Measurements from ENCODE around the gene SCAP. TPM values are rescaled to one million over a fixed set of nuclear protein-coding genes. Genes with fewer than 3 reads are reported as not detected.

Gene SCAP
- polyA plus RNA-seq, 1 of the 3 experiments (the other 2 are of a cell fraction) = 28.0 TPM

- WGBS (ENCODE audit: low lambda C conversion rate) = no CpG with 5 or more reads among the region's 5 CpGs
- Histone ChIP-seq H2AFZ (ENCODE audit: low read depth) (no peak overlapping the region), H3K9ac (no peak overlapping the region), H3K27ac (ENCODE audit: low read depth in 2 of 2, low read length in 1 of 2) (no peak overlapping the region; a peak in 1 of 4 replicates), H3K79me2 (ENCODE audit: insufficient read depth) (no peaks in the 10 kb centered on the region), H3K4me1 (ENCODE audit: control insufficient read depth in 1 of 2, insufficient read depth in 2 of 2, low read depth in 1 of 2, low read length in 1 of 2) (peaks cover 0 to 24% of the 10 kb centered on the region in 2 experiments; a peak in 1 of 4 replicates), H3K27me3 (ENCODE audit: insufficient read depth) (no peaks in the 10 kb centered on the region), H3K9me2 (no peaks in the 10 kb centered on the region), H3F3A (replicated peaks; ENCODE audit: insufficient read depth) (peaks cover 14% of the 10 kb centered on the region), H4K20me1 (ENCODE audit: insufficient read depth) (no peaks in the 10 kb centered on the region), H3K4me3 (ENCODE audit: low read depth in 2 of 2, low read length in 1 of 2) (no peak overlapping the region), H3K9me3 (no peaks in the 10 kb centered on the region), H3K4me2 (no peak overlapping the region), H3K36me3 (replicated peaks in 1 of 2; ENCODE audit: control insufficient read depth in 1 of 2, insufficient read depth in 2 of 2, low read length in 1 of 2) (peaks cover 3 to 55% of the 10 kb centered on the region in 2 experiments)
- no peak for TF ChIP-seq USF2 (IDR thresholded peaks at IDR 0.05; ENCODE audit: borderline replicate concordance, low read depth, low read length)
- DNase-seq = peak; percentile 28
- ChIA-PET CTCF (interaction anchor here (0.8 to 4.9 kb wide), 15 partner anchors 11 to 77 kb away, joined by 3 to 64 read pairs (median 7); partner anchors contain the start of gene SCAP), POLR2A (no interaction called here)
These were observed 55.7 kb downstream of the SCAP start for GRCh38 chr3:47420044-47420430.

- ChIA-PET CTCF (interaction anchor here (0.5 to 4.9 kb wide), 9 partner anchors 13 to 142 kb away, joined by 3 to 64 read pairs (median 6); partner anchors contain the start of gene SCAP), POLR2A (no interaction called here)
- TF ChIP-seq POLR2AphosphoS5 (IDR thresholded peaks at IDR 0.05; ENCODE audit: low read depth, low read length) (0 out of 2 replicates have a peak, but pooled peaks have one; percentile 7), JUND (IDR thresholded peaks at IDR 0.05) (no peak), RCOR1 (IDR thresholded peaks at IDR 0.05; ENCODE audit: low read length) (no peak)
- peaks cover 0 to 24% of the 10 kb centered on the region in 2 experiments; a peak in 1 of 4 replicates for H3K4me1 ChIP-seq (ENCODE audit: control insufficient read depth in 1 of 2, insufficient read depth in 2 of 2, low read depth in 1 of 2, low read length in 1 of 2)
- peaks cover 14% of the 10 kb centered on the region for H3F3A ChIP-seq (replicated peaks; ENCODE audit: insufficient read depth)
- no peaks in the 10 kb centered on the region for H4K20me1 ChIP-seq (ENCODE audit: insufficient read depth)
- peaks cover 0 to 55% of the 10 kb centered on the region in 2 experiments for H3K36me3 ChIP-seq (replicated peaks in 1 of 2; ENCODE audit: control insufficient read depth in 1 of 2, insufficient read depth in 2 of 2, low read length in 1 of 2)
- H3K4me2 ChIP-seq = no peak overlapping the region
- H3K27me3 ChIP-seq (ENCODE audit: insufficient read depth) = no peaks in the 10 kb centered on the region
- H3K4me3 ChIP-seq (ENCODE audit: low read depth in 2 of 2, low read length in 1 of 2) = no peak overlapping the region
- no peak overlapping the region for H3K9ac ChIP-seq
- no peak overlapping the region for H2AFZ ChIP-seq (ENCODE audit: low read depth)
- H3K79me2 ChIP-seq (ENCODE audit: insufficient read depth) = no peaks in the 10 kb centered on the region
- no peaks in the 10 kb centered on the region for H3K9me2 ChIP-seq
- WGBS (ENCODE audit: low lambda C conversion rate) = 91% methylated on average over 11 of the region's 17 CpGs
- DNase-seq = peak; percentile 19
- no peaks in the 10 kb centered on the region for H3K9me3 ChIP-seq
- H3K27ac ChIP-seq (ENCODE audit: low read depth in 2 of 2, low read length in 1 of 2) = no peak overlapping the region; a peak in 1 of 4 replicates
These were observed 56.4 kb downstream of the SCAP start for GRCh38 chr3:47419083-47420043.

GRCh38 chr3:47418167-47419082 is 57.3 kb downstream of the SCAP start:
- Histone ChIP-seq H4K20me1 (ENCODE audit: insufficient read depth) (no peaks in the 10 kb centered on the region), H3K36me3 (replicated peaks in 1 of 2; ENCODE audit: control insufficient read depth in 1 of 2, insufficient read depth in 2 of 2, low read length in 1 of 2) (peaks cover 0 to 59% of the 10 kb centered on the region in 2 experiments), H3K9ac (no peak overlapping the region), H3K9me3 (no peaks in the 10 kb centered on the region), H3K9me2 (no peaks in the 10 kb centered on the region), H3K4me2 (no peak overlapping the region), H3K4me3 (ENCODE audit: low read depth in 2 of 2, low read length in 1 of 2) (no peak overlapping the region), H3K79me2 (ENCODE audit: insufficient read depth) (no peaks in the 10 kb centered on the region), H3K27ac (ENCODE audit: low read depth in 2 of 2, low read length in 1 of 2) (no peak overlapping the region; a peak in 1 of 4 replicates), H2AFZ (ENCODE audit: low read depth) (no peak overlapping the region), H3F3A (replicated peaks; ENCODE audit: insufficient read depth) (peaks cover 14% of the 10 kb centered on the region), H3K27me3 (ENCODE audit: insufficient read depth) (no peaks in the 10 kb centered on the region), H3K4me1 (ENCODE audit: control insufficient read depth in 1 of 2, insufficient read depth in 2 of 2, low read depth in 1 of 2, low read length in 1 of 2) (peaks cover 0 to 24% of the 10 kb centered on the region in 2 experiments; a peak in 1 of 4 replicates)
- TF ChIP-seq TCF12 (IDR thresholded peaks at IDR 0.05) (no peak), USF1 (IDR thresholded peaks at IDR 0.05; ENCODE audit: borderline replicate concordance, low read depth) (no peak), GABPA (IDR thresholded peaks at IDR 0.05; ENCODE audit: low read depth) (no peak), CTCF (IDR thresholded peaks at IDR 0.05) (peak; percentile 28; the same call in 1 of the 2 replicates), RAD21 (IDR thresholded peaks at IDR 0.05; ENCODE audit: low read length) (no peak), ELF1 (IDR thresholded peaks at IDR 0.05) (no peak)
- WGBS (ENCODE audit: low lambda C conversion rate) = 94% methylated on average over 9 of the region's 53 CpGs
- ChIA-PET POLR2A (no interaction called here), CTCF (interaction anchor here (4.5 to 4.9 kb wide), 2 partner anchors 12 to 58 kb away, joined by 48 to 64 read pairs; partner anchors contain the start of gene SCAP)
- peak; percentile 48 for DNase-seq

All from SK-N-SH (cell line).